SIG-M5 (cell line): ENCODE results near the gene PPP4R2.

ENCODE experiments used
- DNase-seq: peaks from one replicate; lab custom pipeline; 2025; lab: John Stamatoyannopoulos, UW

The PPP4R2 gene

GRCh38 chr3:72996473-72997333 lies at the start of gene PPP4R2:
Gene PPP4R2 (plus strand): TSS chr3:72996811. CDS start chr3:72997038, 227 bp downstream.
- no peak for DNase-seq

- no peak for DNase-seq
Observed at GRCh38 chr3:72947715-72948490, 48.7 kb upstream of the PPP4R2 start.

- no peak for DNase-seq
Observed at GRCh38 chr3:72949016-72949415, 47.6 kb upstream of the PPP4R2 start.

- DNase-seq: no peak
Observed at GRCh38 chr3:72950372-72950771, 46.2 kb upstream of the PPP4R2 start.

GRCh38 chr3:72950801-72951200 lies 45.8 kb upstream of the PPP4R2 start:
- no peak for DNase-seq

- DNase-seq: no peak
Observed at GRCh38 chr3:72951259-72951722, 45.3 kb upstream of the PPP4R2 start.

GRCh38 chr3:72953325-72953956 lies 43.2 kb upstream of the PPP4R2 start:
- DNase-seq: no peak

- no peak for DNase-seq
Observed at GRCh38 chr3:72957297-72957696, 39.3 kb upstream of the PPP4R2 start.

- DNase-seq: no peak
Observed at GRCh38 chr3:72959336-72959735, 37.3 kb upstream of the PPP4R2 start.

GRCh38 chr3:72960812-72961518 lies 35.6 kb upstream of the PPP4R2 start:
- DNase-seq: no peak

- no peak for DNase-seq
Observed at GRCh38 chr3:72961752-72962151, 34.9 kb upstream of the PPP4R2 start.

- no peak for DNase-seq
Observed at GRCh38 chr3:72962317-72962716, 34.3 kb upstream of the PPP4R2 start.

GRCh38 chr3:72964633-72965032 lies 32.0 kb upstream of the PPP4R2 start:
- DNase-seq: no peak

GRCh38 chr3:72968266-72968664 lies 28.3 kb upstream of the PPP4R2 start:
- no peak for DNase-seq

- DNase-seq: no peak
Observed at GRCh38 chr3:72969766-72970165, 26.8 kb upstream of the PPP4R2 start.

- no peak for DNase-seq
Observed at GRCh38 chr3:72970942-72971341, 25.7 kb upstream of the PPP4R2 start.

- DNase-seq: no peak
Observed at GRCh38 chr3:72972706-72973030, 23.9 kb upstream of the PPP4R2 start.

GRCh38 chr3:72973031-72973723 lies 23.4 kb upstream of the PPP4R2 start:
- no peak for DNase-seq

- no peak for DNase-seq
Observed at GRCh38 chr3:72973786-72974185, 22.8 kb upstream of the PPP4R2 start.

GRCh38 chr3:72974956-72975355 lies 21.7 kb upstream of the PPP4R2 start:
- DNase-seq: no peak

GRCh38 chr3:72976281-72976741 lies 20.3 kb upstream of the PPP4R2 start:
- no peak for DNase-seq
